Endothelial cell of hepatic sinusoid (primary cell): ENCODE data around the gene PROSER3.

Experiments
- in situ Hi-C: cut with HindIII; loops from 2 replicates; pipeline ENCODE4 v1.10.0; 2017; ENCODE audit warnings: low sequenced_read_pairs

PROSER3 gene

DNA sequence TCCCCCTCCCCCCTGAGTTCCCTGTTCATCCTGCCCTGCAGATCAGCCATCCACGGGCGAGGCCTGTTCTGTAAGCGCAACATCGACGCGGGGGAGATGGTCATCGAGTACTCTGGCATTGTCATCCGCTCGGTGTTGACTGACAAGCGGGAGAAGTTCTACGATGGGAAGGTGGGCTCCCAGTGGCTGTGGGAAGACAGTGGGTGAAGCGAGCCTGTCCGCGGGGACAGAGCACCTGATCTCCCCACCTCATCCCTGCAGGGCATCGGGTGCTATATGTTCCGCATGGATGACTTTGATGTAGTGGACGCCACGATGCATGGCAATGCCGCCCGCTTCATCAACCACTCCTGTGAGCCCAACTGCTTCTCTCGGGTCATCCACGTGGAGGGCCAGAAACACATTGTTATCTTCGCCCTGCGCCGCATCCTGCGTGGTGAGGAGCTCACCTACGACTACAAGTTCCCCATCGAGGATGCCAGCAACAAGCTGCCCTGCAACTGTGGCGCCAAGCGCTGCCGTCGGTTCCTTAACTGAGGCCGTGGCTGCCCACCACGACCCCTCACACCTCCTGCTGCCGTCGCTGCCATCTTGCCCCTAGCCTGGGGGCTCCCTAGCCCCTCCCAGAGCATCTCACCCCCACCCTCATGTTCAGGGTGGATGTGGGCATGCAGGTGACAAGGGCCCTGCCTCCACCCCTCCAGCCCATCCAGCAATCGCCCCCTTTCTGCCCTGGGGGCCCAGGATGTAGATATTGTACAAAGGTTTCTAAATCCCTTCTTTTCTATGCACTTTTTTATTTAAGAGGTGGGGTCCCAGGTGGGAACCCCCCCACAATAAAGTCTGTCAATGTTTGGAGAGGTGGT is 19.7 kb upstream of the PROSER3 start:
- in situ Hi-C loops, result loop anchor here (10.0 kb wide), 1 partner anchor 97 kb away; no protein-coding TSS in a partner anchor

DNA sequence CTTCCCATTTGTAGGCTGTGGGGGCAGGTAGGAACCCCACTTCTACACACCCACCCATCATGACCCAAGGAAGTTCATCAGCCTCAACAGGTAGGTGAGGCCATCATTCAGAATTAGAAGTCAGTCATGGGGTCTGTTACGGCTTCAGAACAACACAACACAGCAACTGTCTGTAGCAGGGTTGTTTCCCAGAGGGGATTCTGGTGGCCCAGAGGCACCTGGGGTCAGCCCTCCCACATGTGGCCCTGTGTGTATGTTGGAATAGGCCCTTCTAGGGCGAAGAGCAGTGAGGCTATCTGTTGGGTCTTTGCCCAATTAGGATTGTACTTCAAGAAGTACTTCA is 19.1 kb upstream of the PROSER3 start:
- in situ Hi-C loops, result loop anchor here (10.0 kb wide), 1 partner anchor 96 kb away; no protein-coding TSS in a partner anchor

GRCh38 chr19:35739275-35740107 is 18.5 kb upstream of the PROSER3 start:
- in situ Hi-C loops, result loop anchor here (10.0 kb wide), 1 partner anchor 95 kb away; no protein-coding TSS in a partner anchor

DNA sequence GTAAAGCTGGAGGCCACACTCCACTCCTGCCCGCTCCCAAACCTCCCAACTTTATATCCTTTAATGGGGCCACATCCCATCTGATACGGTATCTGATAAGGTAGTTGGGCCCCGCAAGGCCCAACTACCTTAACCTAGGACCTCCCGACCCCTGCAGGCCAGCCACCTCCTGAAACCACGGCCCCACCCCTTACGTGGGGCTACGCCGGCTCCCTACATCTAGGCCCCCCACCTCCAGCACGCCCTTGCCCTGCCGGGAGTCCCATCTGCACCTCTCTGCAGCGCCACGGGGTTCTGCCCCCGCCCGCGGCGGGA is 17.9 kb upstream of the PROSER3 start:
- in situ Hi-C loops, result no loop called here

GRCh38 chr19:35740423-35741202 is 17.4 kb upstream of the PROSER3 start:
- in situ Hi-C loops, result no loop called here

GRCh38 chr19:35741203-35741515 is 16.8 kb upstream of the PROSER3 start:
- in situ Hi-C loops, result no loop called here

GRCh38 chr19:35742121-35742724 is 15.8 kb upstream of the PROSER3 start, which contains the start of gene IGFLR1:
TSS of gene IGFLR1 (minus strand) at chr19:35742452. CDS start at chr19:35741180, 1,272 bp downstream.
- in situ Hi-C loops, result no loop called here

- in situ Hi-C loops, result no loop called here
Observed at GRCh38 chr19:35743640-35744429, 14.1 kb upstream of the PROSER3 start.

- in situ Hi-C loops, result no loop called here
Observed at GRCh38 chr19:35744430-35745327, 13.3 kb upstream of the PROSER3 start.

GRCh38 chr19:35745328-35746086 is 12.5 kb upstream of the PROSER3 start, which contains the start of the genes PSENEN and U2AF1L4:
TSS of gene PSENEN (plus strand) at chr19:35745651. CDS start at chr19:35745931, 280 bp downstream.
TSS of gene U2AF1L4 (minus strand) at chr19:35745418. CDS start at chr19:35745391, 27 bp downstream.
- in situ Hi-C loops, result no loop called here

- in situ Hi-C loops, result no loop called here
Observed at GRCh38 chr19:35746087-35746462, 11.9 kb upstream of the PROSER3 start.

DNA sequence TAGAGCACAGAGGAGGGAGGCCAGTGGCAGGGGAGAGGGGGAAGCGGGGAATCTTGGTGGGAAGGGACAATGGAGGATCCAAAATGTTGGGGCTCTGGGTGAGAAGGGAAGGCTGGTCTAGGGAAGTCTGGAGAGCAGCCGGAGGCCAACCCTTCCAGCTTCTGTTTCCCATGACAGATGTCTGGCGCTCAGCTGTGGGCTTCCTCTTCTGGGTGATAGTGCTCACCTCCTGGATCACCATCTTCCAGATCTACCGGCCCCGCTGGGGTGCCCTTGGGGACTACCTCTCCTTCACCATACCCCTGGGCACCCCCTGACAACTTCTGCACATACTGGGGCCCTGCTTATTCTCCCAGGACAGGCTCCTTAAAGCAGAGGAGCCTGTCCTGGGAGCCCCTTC is 11.4 kb upstream of the PROSER3 start:
- in situ Hi-C loops, result no loop called here

- in situ Hi-C loops, result no loop called here
Observed at GRCh38 chr19:35748106-35749020, 9.6 kb upstream of the PROSER3 start, which contains the start of gene LIN37. TSS of gene LIN37 (plus strand) at chr19:35748576. CDS start at chr19:35748725, 149 bp downstream.

GRCh38 chr19:35750167-35750566 is 7.8 kb upstream of the PROSER3 start:
- in situ Hi-C loops, result no loop called here

DNA sequence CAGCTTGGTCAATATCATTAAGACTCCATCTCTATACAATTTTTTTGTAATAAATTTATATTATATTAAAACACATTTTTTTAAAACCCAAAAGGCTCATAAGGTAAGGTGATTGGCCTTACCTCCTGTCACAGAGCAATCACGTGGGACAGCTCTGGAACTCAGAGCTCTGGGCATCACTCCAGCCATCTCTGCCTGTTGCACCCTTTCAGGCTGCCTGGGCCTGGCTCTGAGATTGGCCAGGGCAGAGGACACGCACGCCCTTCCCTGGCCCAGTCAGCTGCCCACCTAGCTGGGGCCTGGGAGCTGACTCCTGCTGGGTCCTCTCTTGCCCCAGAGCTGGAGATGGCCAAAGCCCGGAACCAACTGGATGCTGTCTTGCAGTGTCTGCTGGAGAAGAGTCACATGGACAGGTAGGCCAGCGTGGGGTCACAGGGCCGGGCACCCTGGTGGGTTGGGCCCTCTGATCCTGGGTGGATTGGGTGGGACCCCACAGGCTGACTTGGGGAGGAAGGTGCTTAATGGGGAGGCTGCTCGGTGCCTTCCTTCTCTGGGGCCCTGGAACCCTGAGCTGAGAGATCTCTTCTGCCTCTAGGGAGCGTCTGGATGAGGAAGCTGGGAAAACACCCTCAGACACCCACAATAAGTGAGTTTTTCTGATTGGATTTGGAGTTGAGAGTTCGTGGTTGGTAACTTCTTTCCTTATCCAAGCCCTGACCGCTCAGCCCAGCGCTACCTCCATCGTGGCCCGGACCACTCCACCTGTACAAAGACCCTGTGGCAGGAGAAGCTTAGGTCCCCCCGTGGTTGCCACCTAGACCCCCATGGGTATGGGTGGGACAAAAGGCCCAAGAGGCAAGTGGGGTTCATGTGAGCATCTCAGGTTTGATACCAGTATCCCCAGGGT is 5.9 kb upstream of the PROSER3 start:
- in situ Hi-C loops, result no loop called here
